Activated CD8-positive, alpha-beta memory T cell treated with anti-CD3 and anti-CD28 coated beads for 4 hours (primary cell): ENCODE measurements around the gene ABCG1.
A peak's percentile ranks its signal among the peaks of the same experiment; 100 is the strongest.
"Not testable (repeated sequence)": the region's sequence is repeated elsewhere in the genome, so short reads cannot be mapped to it uniquely, and the experiment has no call there.

Experiments
- DNase-seq, 2 donors: peaks; one replicate each; pipeline ENCODE4 v3.0.0-alpha.2; 2020; ENCODE audit warnings: low read depth in 2 of 2

Gene ABCG1

DNA sequence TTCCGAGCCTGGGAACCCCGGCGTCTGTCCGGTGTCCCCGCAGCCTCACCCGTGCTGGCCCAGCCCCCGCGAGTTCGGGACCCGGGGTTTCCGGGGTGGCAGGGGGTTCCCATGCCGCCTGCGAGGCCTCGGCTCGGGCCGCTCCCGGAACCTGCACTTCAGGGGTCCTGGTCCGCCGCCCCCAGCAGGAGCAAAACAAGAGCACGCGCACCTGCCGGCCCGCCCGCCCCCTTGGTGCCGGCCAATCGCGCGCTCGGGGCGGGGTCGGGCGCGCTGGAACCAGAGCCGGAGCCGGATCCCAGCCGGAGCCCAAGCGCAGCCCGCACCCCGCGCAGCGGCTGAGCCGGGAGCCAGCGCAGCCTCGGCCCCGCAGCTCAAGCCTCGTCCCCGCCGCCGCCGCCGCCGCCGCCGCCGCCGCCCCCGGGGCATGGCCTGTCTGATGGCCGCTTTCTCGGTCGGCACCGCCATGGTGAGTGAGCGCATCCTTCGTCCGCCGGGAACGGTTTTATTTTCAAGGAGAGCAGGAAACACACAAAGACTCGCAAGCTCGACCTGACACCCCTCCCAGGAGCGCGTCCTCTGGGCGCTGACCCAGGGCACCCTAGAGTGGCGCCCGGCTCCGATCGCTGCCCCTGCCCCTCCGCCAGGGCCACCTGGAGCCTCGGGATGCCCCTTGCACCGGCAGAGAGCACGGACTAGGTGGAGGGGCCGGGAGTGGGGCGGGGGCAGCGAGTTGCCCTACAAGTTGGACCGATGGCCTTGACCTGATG lies at the start of gene ABCG1:
Gene ABCG1, plus strand, starts transcription at position 305 of the 770 bp plus-strand sequence. Its CDS starts 123 bp downstream, at position 428.
- no peak for DNase-seq

DNA sequence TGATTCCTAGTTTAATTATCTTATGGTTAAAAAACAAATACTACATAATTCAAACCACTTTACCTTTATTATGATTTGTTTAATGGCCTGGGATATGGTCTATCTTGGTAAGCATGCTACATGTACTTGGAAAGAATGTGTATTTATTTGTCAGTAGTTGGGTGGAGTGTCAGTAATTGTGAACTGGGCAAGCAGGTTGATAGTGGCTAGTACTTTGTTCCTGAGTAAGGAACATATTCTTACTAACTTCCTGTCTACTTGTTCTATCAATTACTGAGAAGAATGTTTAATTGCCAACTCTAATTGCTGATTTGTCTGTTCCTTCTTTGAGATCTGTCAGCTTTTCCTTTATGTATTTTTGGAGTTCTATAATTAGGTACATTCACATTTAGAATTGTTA lies 49.2 kb upstream of the ABCG1 start:
- DNase-seq, result no peak

DNA sequence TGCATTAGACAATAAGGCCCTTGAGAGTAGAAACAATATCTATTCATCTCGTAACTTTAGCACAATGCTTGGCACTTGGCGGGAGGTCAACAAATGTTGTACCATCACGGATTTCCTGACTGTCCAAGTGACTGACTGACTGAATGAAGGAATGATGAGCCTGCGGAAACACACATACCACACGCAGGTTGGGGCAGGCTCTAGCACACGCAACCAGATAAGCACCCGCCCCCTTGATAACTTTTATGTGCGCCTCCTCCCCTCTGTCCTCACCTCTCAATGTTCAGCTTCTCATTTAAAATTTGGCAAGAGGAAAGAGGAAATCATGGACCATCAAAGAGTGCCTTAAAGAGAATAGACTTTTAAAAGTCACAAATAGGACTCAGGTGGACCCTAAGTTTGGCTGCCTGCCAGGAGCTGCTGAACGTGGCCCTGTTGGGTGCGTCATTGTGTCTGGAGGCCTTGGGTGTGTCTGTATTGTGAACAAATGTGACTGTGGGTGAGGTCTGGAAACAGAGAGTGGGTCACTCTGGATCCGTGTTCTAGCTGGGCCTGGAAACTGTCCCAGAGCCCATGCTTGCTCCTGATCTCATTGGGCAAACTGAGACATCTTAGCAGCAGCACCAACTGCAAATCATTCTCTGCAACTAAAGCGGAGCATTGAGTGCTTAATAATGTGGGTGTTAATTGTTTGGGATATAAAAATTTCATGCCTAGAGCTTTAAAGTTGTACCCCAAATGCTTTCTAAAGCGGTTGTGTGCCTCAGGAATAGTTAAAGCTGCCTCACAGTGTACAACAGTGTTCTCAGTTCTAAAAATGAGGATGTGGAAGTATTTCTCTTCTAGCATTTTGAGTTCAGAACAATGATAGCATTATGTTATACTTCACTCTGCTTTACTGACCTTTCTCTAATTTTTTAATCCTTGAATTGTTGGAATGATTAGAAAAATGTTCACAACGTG lies 47.6 kb upstream of the ABCG1 start:
- DNase-seq, result no peak

DNA sequence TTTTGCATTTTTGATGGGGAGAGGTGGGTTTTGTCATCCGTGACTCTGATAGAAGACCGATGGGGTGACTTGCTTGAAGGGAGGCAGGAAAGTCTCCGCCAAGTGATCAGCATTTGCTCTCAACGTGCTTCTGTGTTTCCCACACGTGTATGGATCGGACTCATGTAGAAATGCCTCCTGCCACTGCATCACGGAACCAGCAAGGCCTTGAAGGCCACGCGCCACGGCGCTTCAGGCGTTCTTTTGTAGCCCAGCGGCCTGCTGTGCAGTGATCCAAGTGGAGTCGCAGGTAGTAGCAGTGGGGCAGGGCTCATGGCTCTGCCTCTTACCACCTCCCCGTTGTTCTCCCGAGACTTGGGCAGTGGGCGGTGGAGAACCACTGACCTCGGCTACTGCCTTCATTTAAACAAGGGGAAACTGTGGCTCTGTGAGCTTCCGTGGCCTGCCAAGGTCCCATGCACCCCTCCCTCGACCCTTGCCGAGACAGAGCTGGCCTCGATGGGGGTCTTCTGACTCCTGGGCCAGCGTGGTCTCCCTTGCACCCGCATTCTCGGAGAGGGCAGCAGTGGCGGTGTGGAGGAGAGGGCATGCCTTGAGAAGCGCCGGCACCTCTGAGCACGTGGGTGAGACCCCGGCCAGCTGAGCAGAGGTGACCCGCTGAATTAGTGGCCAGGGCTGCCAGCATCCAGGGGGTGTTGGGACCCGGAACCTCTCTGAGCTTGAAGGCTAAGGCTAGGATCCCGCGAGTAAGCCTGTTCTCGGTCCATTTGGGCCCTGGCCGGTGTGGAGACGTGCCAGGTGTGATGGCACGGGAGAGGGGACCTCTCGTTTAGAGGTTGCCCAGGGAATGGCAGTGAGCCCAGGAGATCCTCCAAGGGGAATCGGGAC lies 46.1 kb upstream of the ABCG1 start:
- DNase-seq, result no peak

DNA sequence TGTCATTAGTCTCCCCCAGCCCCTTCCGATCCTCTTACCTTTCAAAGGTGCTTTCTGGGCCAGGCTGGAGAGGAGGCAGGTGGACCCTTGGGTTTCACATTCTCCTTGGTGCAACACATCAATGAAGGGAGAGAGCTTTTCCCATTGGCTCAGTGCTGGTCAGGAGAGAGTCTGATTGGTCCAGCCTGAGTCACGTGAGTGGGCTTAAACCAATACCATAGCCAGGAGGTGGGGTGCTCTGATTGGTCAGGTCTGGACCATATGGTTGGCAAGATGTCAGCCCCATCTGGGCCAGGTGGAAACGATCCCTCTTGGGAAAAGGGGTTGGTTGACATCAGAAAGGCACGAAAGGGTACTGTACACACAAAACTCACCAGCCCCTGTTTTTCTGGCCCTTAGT lies 44.8 kb upstream of the ABCG1 start:
- DNase-seq, result no peak

DNA sequence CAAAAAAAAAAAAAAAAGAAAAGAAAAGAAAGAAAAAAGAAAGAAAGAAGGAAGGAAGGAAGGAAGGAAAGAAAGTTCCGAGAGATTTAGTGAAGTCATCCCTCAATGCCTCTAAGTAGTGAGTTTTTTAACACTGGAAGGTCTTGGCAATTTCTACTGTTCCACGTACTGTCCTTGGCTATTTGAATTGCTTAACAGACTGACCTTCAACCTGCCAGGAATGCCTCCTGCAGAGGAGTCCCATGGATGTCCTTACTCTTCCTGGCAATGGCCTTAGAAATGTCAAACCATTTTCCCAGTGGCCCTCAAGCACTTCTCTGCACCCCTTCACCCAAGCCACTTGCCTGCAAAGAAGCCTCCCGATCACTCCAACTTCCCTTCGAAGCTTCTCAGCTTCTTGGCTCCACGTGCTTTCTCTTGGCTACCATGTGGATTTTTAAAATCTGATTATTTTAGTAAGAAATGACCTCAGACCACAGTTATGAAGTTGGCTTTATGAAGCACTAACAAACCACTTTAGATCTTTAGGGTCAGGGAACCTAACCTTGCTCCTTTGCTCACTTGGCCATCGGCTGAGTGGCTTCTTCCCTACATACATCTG lies 43.7 kb upstream of the ABCG1 start:
- no peak for DNase-seq

DNA sequence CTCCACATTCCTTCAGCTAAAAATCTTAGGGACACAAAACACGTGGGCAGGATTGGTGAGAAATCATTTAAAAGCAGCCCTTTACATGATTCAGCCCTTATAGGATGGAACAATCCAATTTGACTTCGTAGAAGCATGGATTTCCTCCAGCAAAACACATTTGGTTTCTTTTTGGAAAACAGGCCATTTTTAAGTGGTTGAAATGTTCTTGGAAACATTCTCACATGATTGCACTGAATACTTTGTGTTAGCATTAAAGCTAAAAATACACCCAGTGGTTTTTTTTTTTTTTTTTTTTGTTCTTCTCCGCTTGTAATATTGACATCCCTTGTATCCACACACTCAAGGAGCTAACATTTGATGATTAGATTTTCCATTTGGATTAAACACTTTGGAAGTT lies 42.1 kb upstream of the ABCG1 start:
- DNase-seq, result no peak

DNA sequence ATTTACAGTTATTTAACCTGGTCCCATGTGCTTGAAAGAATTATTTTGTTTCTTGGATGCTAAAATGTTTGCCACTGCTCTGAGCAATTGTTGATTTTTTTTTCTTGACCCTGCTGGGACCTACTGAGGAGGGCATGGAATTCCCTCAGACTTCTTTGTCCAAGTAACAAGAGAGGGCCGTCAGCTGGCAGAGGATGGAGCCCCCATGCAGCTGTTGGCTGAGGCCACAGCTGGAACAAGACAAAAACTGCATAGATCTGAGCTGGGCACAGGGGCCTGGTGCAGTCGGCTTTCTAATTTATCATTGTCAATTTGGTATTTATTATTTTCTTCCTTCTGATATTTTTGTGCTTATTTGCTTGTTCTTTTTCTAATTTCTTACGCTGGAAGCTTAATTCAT lies 39.6 kb upstream of the ABCG1 start:
- DNase-seq, result no peak

DNA sequence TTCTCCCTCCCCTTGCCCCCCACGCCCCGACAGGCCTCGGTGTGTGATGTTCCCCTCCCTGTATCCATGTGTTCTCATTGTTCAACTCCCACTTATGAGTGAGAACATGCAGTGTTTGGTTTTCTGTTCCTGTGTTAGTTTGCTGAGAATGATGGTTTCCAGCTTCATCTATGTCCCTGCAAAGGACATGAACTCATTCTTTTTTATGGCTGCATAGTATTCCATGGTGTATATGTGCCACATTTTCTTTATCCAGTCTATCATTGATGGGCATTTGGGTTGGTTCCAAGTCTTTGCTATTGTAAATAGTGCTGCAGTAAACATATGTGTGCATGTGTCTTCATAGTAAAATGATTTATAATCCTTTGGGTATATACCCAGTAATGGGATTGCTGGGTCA lies 38.9 kb upstream of the ABCG1 start:
- not testable (repeated sequence) for DNase-seq

DNA sequence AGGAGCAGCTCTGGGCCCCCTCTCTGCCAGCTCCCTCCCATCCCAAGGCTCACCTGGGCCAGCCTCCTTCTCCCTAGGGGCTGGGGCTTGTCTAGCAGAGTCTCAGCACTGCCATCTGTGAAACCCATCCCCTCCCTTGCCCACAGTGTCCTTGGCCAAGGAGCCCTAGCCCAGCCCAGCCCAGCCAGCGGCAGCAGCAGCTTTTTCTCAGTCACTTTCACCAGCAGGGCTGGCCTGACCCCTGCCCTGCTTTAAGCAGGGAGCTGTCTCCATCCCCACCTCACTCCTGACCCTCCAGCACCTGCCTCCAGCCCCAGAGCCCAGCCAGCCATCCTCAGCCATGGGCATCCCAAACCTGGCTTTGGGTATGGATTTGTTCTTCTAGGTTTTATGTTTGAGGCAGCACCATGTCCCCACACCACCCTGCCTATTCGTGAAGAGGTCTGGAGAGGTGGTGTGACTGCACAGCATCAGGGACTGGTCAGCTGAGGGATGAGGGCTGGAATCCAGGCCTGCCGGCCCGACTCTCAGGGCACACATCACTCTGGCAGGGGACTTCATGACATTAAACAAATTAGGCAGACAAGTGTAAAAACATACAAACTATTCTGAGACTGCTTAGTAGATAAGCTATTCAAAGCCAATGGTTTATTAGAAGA lies 36.1 kb upstream of the ABCG1 start:
- DNase-seq, result no peak

DNA sequence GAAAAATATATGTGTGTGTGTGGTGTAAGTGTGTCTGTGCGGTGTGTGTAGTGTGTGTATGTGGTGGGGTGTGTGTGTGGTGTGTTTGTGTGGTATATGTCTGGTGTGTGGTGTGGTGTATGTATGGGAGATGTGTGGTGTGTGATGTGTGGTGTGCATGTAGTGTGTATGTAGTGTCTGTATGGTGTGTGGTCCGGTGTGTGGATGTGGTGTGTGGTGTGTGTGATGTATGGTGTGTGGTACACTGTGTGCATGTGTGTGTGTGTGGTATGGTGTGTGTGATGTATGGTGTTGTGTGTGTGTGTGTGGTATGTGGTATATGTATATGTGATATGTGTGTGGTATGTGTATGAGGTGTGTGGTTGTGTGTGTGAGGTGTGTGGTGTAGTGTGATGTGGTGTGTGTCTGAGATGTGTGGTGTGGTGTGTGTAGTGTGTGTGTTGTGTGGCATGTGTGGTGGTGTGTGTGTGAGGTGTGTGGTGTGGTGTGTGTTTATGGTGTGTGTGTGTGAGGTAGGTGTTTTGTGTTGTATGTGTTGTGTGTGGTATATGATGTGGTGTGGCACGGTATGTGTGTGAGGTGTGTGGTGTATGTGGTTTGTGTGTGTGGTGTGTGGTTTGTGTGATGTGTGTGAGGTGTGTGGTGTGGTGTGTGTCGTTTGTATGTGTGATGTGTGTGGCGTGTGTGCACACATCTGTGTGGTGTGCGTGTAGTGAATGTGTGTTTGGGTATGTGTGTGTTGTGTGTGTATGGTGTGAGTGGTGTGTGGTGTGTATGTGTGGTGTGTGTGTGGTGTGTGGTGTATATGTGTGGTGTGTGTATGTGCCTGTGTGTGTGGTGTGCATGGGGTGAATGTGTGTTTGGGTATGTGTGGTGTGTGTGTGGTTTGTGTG lies 35.3 kb upstream of the ABCG1 start:
- no peak for DNase-seq

DNA sequence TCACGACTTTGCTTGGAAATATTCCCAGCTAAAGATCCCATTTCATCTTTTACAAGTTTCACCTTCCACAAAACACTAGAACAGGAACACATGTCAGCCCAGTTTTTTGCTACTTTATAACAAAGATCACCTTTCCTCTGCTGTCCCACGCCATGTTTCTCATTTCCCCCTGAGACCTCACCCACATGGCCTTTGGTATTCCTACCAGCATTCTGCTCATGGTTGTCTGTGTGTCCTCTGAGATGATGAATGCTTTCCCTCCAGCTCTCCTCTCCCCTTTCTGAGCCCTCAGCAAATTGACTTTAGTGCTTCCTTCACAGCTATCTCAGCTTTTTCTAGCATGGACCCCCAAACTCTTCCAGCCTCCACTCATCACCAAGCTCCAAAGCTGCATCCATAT lies 32.3 kb upstream of the ABCG1 start:
- no peak for DNase-seq

DNA sequence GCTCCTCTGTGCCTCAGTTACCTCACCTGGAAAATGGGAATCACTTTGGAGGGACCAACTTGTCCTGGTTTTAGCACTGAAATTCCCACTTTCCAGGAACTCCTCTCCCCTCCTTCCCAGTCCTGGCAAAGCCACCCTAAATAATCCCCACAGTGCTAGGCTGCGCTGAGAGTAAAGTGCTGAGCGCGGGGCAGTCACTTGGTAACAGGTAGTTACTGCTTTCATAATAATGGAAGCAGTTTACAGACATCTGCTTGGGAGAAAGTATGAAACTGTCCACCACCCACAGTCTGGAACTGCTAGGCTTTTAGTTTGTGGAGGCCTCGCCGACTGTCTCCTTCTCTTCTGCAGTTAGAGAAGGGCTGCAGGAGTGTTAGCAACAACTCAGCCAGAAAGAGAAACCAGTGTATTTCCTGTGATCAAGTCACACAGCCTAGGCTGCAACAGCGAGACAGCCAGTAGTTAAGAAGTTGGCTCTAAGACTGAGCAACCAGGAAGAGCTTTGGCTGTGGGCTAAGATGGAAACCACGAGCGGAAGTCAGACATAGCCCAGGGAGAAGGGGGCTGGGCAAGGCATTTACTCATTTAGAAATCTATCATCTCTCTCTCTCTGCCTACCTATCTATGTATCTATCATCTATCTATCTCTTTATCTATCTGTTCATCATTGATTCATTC lies 30.8 kb upstream of the ABCG1 start:
- DNase-seq, result peak; percentile 55 to 69

DNA sequence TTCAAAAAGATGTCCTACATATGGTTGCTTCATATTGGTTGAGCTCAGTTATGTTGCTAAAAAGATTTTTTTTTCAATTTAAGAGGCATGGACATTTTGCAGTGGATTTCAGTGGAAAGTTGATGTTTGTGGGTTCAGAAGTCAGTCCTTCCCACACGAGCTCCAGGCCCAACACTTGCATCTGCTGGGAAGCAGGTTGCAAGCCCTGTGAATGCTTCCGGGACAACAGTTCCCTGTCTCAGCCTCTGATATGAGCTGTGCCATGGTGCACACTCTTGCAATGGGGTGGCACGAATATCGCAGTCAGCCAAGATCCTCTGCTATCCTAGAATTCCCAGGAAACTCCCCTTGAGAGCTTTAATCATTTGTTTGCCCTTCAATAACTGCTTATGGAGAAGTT lies 30.3 kb upstream of the ABCG1 start:
- DNase-seq, result no peak

DNA sequence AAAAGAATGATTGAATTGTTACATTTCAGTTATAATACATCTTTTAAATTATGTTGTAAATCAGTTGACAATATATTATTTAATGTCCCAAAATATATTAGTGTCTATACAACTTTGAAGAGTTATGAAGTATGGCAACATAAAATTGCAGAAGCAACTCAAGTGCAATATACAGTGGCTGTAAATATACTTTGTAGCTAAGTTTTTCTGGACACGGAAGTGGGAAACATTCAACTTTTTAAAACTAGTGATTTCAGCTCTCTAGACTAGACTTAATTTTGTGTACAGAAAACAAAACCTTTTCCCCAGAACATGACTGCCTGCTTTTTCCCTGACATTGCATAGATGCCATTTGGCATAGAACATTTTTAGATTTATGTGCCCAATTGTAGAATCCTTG lies 29.5 kb upstream of the ABCG1 start:
- DNase-seq, result no peak

DNA sequence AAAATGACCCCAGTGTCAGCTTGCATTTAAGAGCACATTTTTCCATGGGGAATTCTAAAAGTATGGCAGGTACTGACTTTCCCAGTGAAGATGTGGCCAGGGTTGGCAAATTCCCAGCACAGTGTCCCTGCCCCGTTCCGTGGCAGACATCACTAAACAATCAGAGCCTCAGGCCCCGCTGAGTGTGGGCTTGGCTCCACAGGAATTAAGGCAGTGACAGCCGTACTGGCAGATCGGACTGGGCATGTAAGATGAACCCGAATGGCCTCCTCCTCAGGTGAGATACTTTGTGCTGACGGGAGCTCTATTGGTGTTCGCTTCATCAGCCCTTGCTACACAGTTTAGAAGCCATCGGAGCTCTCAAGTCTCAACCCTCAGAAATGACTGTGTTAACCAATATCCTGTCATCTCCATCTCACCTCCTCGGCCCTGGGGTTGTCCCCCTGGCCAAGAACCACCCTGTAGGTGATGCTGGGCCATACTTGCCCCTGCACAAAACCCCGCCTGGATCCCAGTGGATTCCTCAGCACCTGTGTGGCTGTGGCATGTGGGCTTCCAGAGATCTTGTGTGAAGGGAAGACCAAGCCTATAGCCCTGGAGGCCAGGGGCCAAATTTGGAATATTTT lies 29.0 kb upstream of the ABCG1 start:
- DNase-seq, result no peak

DNA sequence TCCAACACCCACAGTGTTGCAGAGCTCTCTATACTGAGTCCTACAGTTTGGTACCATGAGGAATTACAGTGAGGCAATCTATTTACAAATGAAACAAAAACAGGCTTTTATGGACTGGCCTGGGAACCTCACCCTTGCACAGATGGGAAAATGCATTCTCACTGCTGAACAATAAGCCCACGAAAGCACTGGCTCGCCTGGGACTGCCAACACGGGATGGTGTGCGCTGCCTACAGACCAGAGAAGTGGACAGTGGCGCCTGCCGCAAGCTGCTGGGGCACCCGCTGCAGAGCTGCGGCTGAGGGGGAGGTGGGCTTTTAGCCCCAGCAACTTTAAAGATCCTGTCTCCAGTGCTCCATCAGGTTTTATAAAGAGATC lies 28.5 kb upstream of the ABCG1 start:
- DNase-seq, result no peak

DNA sequence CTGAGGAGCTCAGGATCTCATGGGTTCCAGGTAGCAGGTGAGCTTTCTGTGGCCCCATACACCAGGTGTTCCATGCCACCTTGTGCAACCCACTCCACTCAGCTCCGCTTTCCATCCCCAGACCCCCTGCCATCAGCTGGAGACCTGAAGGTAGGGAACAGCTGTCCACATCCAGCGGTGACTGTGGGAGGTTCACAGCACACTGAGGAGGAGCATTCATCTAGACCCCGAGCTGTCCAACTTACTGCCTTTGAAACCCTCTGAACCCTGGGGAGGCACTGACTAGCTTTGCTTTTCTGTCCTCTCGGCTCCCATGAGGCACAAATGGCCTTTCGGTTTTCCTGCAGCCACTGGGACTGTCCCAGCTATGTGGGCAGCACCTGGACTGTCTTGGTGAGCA lies 27.9 kb upstream of the ABCG1 start:
- DNase-seq, result no peak
